SKM-1 treated with dmso at 0.1 percent for 144 hours (cell line): ENCODE results near the gene EPO.
"Not testable (repeated sequence)": the region's sequence is repeated elsewhere in the genome, so short reads cannot be mapped to it uniquely, and the experiment has no call there.

Source experiments
- DNase-seq: peaks from one replicate; lab custom pipeline; 2025; ENCODE audit not compliant: unreplicated experiment; lab: John Stamatoyannopoulos, UW

The EPO gene

GRCh38 chr7:100701089-100701488 lies 19.2 kb upstream of the EPO start:
- not testable (repeated sequence) for DNase-seq

- peak; percentile 37 for DNase-seq
Observed at GRCh38 chr7:100705320-100705752, 14.9 kb upstream of the EPO start.

GRCh38 chr7:100705753-100706671 lies 14.3 kb upstream of the EPO start, which contains the start of gene POP7:
POP7 (plus strand) TSS chr7:100706121; CDS start chr7:100706831, 710 bp downstream.
- DNase-seq: peak; percentile 96

GRCh38 chr7:100706672-100707311 lies 13.5 kb upstream of the EPO start:
- DNase-seq: no peak

- no peak for DNase-seq
Observed at GRCh38 chr7:100708395-100708794, 11.9 kb upstream of the EPO start.

GRCh38 chr7:100710452-100710851 lies 9.8 kb upstream of the EPO start:
- no peak for DNase-seq

GRCh38 chr7:100711369-100711768 lies 8.9 kb upstream of the EPO start:
- no peak for DNase-seq

GRCh38 chr7:100714725-100715124 lies 5.5 kb upstream of the EPO start:
- DNase-seq: no peak

- not testable (repeated sequence) for DNase-seq
Observed at GRCh38 chr7:100717073-100717472, 3.2 kb upstream of the EPO start.

- no peak for DNase-seq
Observed at GRCh38 chr7:100719523-100720278, 567 bp upstream of the EPO start.

GRCh38 chr7:100720671-100721504 lies 620 bp downstream of the EPO start:
- no peak for DNase-seq

- no peak for DNase-seq
Observed at GRCh38 chr7:100721505-100721812, 1.2 kb downstream of the EPO start.

GRCh38 chr7:100722480-100723212 lies 2.4 kb downstream of the EPO start:
- DNase-seq: no peak

GRCh38 chr7:100723732-100724275 lies 3.5 kb downstream of the EPO start:
- DNase-seq: no peak

- DNase-seq: not testable (repeated sequence)
Observed at GRCh38 chr7:100724364-100724763, 4.1 kb downstream of the EPO start.

- DNase-seq: no peak
Observed at GRCh38 chr7:100726996-100727761, 6.9 kb downstream of the EPO start.

- no peak for DNase-seq
Observed at GRCh38 chr7:100728196-100728595, 7.9 kb downstream of the EPO start.

GRCh38 chr7:100730136-100730800 lies 10.0 kb downstream of the EPO start:
- DNase-seq: no peak
